K562 (cell line): ENCODE data around the gene PMEPA1.

Experiments used
- CTCF ChIP-seq, 3 experiments: IDR thresholded peaks in 2 of 3; conservative IDR thresholded peaks in 1 of 3; 2 replicates each; pipeline ENCODE4 v1.5.1; 2011 to 2012; ENCODE audit warnings: low read length in 3 of 3, mild to moderate bottlenecking in 3 of 3, control low read depth in 2 of 3, improper control_type of control experiment in 1 of 3, inconsistent platforms in 1 of 3, low read depth in 1 of 3, mixed read lengths in 1 of 3, moderate library complexity in 1 of 3; ENCODE audit not compliant: insufficient read depth in 2 of 3
- DEAF1 ChIP-seq: fragments of 450-650 bp; formaldehyde crosslinking; IDR thresholded peaks from 2 replicates; pipeline ENCODE4 v1.4.0; 2020; ENCODE audit warnings: mild to moderate bottlenecking, moderate library complexity
- FOXK1 ChIP-seq: sonication (generic); formaldehyde crosslinking; IDR thresholded peaks from 2 replicates; pipeline ENCODE4 v1.8.0; 2022; ENCODE audit warnings: missing genetic modification reagents, mild to moderate bottlenecking, borderline replicate concordance
- FOXP1 ChIP-seq: sonication (generic); formaldehyde crosslinking; IDR thresholded peaks from 2 replicates; pipeline ENCODE4 v1.8.0; 2022; ENCODE audit warnings: mild to moderate bottlenecking, missing genetic modification reagents
- POLR2A ChIP-seq: fragments of 450-650 bp; conservative IDR thresholded peaks from 2 replicates; pipeline ENCODE4 v1.6.1; 2016
- SRSF7 ChIP-seq: fragments of 200-400 bp; formaldehyde crosslinking; optimal IDR thresholded peaks from 2 replicates; pipeline ENCODE3; 2017; ENCODE audit warnings: mild to moderate bottlenecking, low read depth, low read length
- ZNF12 ChIP-seq: sonication (generic); formaldehyde crosslinking; IDR thresholded peaks from 2 replicates; pipeline ENCODE4 v1.4.0; 2020; ENCODE audit warnings: mild to moderate bottlenecking, missing genetic modification reagents

GRCh38 chr20:57754190-57754589 lies 44.4 kb upstream of the PMEPA1 start:
- TF ChIP-seq POLR2A (no peak), ZNF12 (CRISPR knock-in tag) (no peak), SRSF7 (no peak), FOXK1 (CRISPR knock-in tag) (no peak), DEAF1 (CRISPR knock-in tag) (no peak), FOXP1 (CRISPR knock-in tag) (no peak), CTCF (IDR thresholded peaks at IDR 0.05 in 2 of 3, conservative IDR thresholded peaks at IDR 0.05 in 1 of 3; ENCODE audit: insufficient read depth in 2 of 3, low read depth in 1 of 3, low read length in 3 of 3) (no peak)
